GM18870 (cell line): ENCODE data around the gene TIMM9.
"Not testable (repeated sequence)": the region's sequence is repeated elsewhere in the genome, so short reads cannot be mapped to it uniquely, and the experiment has no call there.

Experiments
- ATAC-seq: cut with Tn5 transposase; IDR thresholded peaks from one replicate; pipeline ENCODE4 v1.9.1; 2021; ENCODE audit warnings: moderate library complexity; ENCODE audit not compliant: unreplicated experiment

TIMM9 gene

GRCh38 chr14:58427281-58428117 lies at the start of gene TIMM9, which contains the start of gene KIAA0586:
TSS of gene TIMM9 (minus strand) at chr14:58427531. CDS start at chr14:58411945, 15,586 bp downstream.
TSS of gene KIAA0586 (plus strand) at chr14:58427719. CDS start at chr14:58428265, 546 bp downstream.
- peak; percentile 85 for ATAC-seq

GRCh38 chr14:58476320-58476719 lies 49.0 kb upstream of the TIMM9 start:
- ATAC-seq = no peak

GRCh38 chr14:58469309-58469708 lies 42.0 kb upstream of the TIMM9 start:
- no peak for ATAC-seq

- no peak for ATAC-seq
Measured at GRCh38 chr14:58467575-58467974, 40.2 kb upstream of the TIMM9 start.

DNA sequence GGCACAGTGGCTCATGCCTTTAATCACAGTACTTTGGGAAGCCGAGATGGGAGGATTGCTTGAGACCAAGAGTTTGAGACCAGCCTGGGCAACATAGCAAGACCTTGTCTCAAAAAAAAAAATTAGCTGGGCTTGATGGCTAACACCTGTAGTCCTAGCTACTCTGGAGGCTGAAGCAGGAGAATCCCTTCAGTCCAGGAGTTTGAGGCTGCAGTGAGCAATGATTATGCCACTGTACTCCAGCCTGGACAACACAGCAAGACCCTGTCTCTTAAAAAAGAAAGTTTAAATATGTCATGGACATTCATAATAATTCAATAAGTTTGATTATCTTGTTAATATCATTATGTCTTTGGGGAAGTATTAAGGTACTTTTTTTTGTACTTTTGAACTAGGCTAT lies 39.1 kb upstream of the TIMM9 start:
- ATAC-seq = no peak

- ATAC-seq = no peak
Measured at GRCh38 chr14:58465421-58465820, 38.1 kb upstream of the TIMM9 start.

DNA sequence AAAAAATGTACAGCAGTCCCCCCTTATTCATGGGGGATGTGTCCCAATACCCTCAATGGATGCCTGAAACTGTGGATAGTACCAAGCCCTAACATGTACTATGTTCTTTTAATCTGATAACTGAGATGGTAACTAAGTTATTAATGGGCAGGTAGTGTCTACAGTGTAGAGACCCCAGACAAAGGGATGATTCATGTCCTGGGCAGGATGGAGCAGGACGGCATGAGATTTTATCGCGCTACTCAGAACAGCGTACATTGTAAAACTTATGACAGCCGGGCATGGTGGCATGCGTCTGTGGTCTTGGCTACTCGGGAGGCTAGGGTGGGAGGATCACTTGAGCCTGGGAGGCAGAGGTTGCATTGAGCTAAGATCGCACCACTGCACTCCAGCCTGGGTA lies 37.3 kb upstream of the TIMM9 start:
- ATAC-seq = no peak

DNA sequence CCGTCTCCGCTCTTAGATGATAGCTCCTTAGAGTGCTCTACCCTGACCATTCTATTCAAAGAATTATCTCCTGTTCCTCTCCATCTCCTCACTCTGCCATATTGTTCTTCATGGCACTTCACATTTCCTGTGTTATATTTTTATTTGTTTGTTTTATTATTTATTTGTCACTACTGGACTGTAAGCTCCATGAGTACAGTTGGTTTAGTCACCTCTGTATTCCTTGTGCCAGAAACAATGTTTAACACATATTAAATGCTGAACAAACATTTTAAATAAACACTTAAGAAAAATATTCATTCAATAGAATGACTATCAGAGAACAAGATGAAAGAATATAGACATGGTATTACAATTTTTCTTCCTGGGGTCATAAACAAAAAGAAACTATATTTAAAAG lies 35.8 kb upstream of the TIMM9 start:
- ATAC-seq = no peak

GRCh38 chr14:58460772-58461171 lies 33.4 kb upstream of the TIMM9 start:
- ATAC-seq = no peak

DNA sequence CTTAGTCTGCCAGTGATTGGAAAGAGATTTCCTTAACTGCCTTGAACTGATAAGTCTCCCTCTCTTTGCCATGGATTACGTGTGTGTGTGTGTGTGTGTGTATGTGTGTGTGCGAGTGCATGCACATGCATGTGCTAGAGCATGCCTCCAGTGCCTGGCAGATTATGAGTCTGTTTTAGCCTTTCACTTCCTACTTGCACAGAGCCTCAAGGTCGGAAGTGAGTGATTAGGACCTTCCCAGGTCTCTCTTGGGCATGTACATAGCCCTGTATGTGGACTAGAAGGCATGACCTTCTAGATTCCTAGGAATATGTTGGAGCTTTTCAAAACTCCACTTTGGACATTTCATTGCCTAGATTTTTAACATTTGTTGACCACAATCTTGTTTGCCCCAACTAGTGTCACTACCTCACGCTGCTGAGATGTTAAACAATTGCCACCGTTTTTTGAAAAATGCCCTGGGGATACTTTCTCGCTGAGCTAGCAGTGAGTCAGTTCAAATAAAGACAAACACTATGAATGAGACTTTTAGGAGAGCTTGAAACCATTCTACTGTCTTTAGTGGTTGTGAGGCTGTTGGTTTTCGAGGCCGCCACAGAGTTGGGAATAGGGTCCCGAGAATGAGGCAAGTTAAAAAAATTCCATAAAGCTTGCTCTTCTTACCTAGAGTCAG lies 28.4 kb upstream of the TIMM9 start:
- ATAC-seq = no peak

DNA sequence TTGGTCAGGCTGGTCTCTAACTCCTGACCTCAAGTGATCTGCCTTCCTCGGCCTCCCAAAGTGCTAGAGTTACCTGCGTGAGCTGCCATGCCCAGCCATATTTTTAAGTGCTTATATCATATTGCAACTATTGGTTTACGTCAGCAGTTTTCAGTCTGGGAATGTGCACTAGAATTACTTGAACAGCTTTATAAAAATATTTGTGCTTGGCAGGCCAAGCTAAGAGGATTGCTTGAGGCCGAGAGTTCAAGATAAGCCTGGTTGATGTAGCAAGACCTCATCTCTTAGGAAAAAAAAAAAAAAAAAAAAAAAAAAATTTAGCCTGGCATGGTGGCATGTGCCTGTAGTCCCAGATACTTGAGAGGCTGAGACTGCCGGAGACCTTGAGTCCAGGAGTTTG lies 17.3 kb upstream of the TIMM9 start:
- ATAC-seq = no peak

GRCh38 chr14:58439476-58439875 lies 12.1 kb upstream of the TIMM9 start:
- no peak for ATAC-seq

- no peak for ATAC-seq
Measured at GRCh38 chr14:58430156-58430555, 2.8 kb upstream of the TIMM9 start.

DNA sequence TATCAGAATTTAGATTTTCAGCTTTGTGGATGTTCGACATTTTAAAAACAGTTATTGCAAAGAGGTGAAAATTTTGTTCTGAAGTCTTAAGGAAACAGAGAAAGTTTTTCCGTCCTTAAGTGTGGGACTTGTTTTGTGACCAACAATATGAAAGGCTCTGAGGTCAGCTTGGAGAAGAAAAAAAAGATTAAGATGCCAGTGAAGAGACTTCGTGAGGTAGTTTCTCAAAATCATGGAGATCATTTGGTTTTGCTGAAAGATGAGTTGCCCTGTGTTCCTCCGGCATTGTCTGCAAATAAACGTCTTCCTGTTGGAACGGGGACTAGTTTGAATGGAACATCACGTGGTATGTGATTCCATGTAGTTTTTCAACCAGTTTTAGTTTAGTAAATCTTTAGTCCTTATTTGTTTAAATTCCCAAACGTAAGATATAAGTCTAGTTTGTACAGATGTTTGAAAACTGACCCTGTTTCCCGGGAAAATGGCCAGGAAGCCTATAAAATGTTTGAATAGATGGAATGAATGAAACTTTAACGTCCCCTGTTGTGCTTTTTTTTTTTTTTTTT lies 870 bp upstream of the TIMM9 start:
- ATAC-seq = no peak

- ATAC-seq = peak; percentile 14
Measured at GRCh38 chr14:58426670-58427280, 556 bp downstream of the TIMM9 start.

GRCh38 chr14:58416934-58417333 lies 10.4 kb downstream of the TIMM9 start:
- ATAC-seq = not testable (repeated sequence)

DNA sequence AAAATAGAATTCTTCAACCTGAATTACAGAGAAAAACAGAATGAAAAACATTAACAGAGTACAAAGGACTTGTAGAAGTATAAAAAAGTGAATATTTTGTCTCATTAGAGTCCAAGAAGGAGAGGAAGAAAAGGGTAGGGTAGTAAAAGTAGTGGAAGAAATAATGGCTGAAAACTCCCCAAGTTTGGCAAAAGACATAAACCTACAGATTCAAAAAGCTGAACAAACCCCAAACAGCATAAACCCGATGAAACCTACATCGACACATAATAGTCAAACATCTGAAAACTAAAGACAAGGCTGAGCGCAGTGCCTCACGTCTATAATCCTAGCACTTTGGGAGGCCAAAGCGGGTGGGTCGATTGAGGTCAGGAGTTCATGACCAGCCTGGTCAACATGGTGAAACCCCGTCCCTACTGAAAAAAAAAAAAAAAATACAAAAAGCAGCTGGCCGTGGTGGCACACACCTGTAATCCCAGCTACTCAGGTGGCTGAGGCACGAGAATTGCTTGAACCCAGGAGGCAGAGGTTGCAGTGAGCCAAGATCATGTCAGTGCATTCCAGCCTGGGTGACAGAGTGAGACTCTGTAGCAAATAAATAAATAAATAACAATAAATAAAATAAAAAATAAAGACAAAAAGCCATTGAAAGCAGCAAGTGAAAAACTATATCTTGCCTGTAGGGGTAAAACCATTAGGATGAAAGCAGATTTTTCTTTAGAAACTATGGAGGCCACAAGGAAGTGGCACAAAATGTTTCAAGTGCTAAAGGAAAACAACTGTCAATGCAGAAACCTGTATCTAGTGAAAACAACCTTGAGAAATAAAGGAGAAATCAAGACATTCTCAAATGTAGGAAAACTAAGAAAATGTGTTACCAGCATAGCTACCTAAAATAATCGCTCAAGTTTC lies 11.4 kb downstream of the TIMM9 start:
- no peak for ATAC-seq

- no peak for ATAC-seq
Measured at GRCh38 chr14:58414845-58415244, 12.5 kb downstream of the TIMM9 start.

- no peak for ATAC-seq
Measured at GRCh38 chr14:58408681-58409215, 18.6 kb downstream of the TIMM9 start.

GRCh38 chr14:58401587-58401986 lies 25.7 kb downstream of the TIMM9 start:
- ATAC-seq = no peak
